GM18498 (cell line): ENCODE results near the gene PDE6A.
"Not testable (repeated sequence)": the region's sequence is repeated elsewhere in the genome, so short reads cannot be mapped to it uniquely, and the experiment has no call there.

Source experiments
- ATAC-seq: cut with Tn5 transposase; IDR thresholded peaks from one replicate; pipeline ENCODE4 v1.9.1; 2021; ENCODE audit warnings: mild to moderate bottlenecking, moderate library complexity; ENCODE audit not compliant: unreplicated experiment

PDE6A gene

DNA sequence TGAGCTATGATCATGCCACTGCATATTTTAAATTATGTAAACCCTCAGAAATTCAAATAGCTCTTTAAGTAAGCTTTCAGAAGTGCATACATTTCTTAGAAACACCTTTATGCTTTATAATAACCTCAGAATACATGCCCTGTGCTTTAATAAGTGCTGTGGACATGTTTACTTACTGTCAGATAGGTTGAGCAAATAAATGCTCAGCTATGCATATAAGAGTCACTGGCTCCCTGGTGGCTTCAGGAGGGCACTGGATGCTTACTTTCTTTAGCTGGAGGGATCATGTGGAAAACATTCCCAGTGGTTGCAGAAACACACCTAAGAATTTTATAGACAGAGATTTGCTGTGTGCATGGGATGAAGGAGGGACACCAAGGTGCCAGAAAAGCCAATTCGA lies 74.4 kb downstream of the PDE6A start:
- ATAC-seq, result no peak

DNA sequence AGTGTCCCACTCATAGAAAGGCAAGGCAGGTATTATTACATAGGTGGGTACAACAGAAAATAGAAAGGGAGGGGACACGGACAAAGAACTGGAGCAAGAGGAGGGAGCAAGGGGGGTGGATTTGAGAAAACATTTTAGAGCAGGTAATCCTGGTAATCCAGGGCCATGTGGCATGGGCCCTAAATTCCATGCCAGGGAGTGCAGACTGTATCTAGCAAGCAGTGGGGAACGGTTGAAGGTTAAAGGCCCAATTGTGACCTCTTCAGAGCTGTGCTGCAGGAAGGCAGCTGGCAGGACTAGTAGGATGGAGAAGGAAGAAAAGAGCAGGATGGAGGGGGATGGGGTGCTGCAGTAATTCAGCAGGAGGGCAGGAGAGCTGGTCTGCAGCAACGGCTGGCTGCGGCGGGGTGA lies 75.2 kb downstream of the PDE6A start:
- no peak for ATAC-seq

DNA sequence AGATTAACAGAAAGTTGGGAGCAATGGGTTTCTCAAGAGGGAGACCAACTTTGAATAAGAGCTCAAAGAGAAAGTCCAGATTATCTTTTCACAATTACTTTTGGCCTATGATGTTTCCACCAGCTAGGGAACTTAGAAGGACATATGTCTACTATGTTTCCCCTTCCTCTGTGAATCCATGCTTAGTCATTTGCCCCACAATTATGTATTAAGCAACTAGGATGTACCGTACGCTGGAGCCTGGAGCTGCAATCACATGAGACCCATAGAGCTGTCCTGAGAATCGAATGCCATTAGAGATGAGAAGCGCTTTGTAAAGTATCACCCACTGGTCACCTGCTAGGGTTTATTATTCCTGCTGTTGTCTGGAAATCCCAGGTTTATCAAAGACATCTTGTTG lies 78.8 kb downstream of the PDE6A start:
- no peak for ATAC-seq

DNA sequence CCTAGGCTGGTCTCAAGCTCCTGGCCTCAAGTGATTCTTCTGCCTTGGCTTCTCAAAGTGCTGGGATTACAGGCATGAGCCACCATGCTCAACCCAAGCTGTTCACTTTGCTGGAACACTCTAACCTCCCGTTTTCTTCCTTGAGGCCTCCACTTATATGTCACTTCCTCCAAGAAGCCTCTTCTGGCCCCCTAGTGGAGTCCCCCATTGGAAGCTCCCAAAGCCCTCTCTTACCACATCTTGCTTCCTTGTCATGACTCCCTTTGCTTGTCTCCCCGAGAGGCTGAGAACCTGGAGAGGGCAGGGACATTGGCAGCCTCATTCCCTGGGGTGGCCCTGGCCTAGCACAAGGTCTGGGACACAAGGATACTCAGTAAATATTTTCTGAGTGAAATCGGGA lies 80.8 kb downstream of the PDE6A start:
- no peak for ATAC-seq

GRCh38 chr5:149863176-149863575 lies 81.4 kb downstream of the PDE6A start:
- no peak for ATAC-seq

DNA sequence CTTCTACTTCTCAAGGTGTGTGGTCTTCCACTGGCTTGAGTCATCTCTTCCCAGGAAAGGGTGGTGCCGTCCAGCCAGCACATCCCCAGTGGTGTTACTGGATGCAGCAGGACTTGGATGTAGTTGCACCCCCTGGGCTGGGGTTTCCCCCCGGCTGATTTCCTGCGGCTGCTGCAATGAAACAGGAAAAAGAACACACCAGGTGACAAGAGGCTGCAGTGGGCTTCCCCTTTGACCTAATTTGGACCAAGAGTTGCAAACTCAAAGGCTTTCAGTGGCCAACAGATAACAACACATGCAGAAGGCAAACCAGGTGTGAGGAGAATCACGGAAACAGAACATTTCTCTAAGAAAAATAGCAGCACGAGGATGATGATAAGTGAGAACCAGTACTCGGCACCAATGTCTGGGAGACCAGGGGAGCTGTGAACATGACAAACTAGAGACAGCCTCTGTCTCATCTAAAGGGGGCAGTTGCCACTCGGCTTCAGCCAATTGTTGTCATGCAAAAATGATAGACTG lies 83.7 kb downstream of the PDE6A start:
- ATAC-seq, result peak; percentile 78

- no peak for ATAC-seq
Measured at GRCh38 chr5:149859746-149860145, 84.8 kb downstream of the PDE6A start.

- not testable (repeated sequence) for ATAC-seq
Measured at GRCh38 chr5:149858481-149858880, 86.1 kb downstream of the PDE6A start.

- no peak for ATAC-seq
Measured at GRCh38 chr5:149857499-149857898, 87.1 kb downstream of the PDE6A start.

GRCh38 chr5:149855366-149855765 lies 89.2 kb downstream of the PDE6A start:
- no peak for ATAC-seq

GRCh38 chr5:149854866-149855265 lies 89.7 kb downstream of the PDE6A start:
- ATAC-seq, result no peak

DNA sequence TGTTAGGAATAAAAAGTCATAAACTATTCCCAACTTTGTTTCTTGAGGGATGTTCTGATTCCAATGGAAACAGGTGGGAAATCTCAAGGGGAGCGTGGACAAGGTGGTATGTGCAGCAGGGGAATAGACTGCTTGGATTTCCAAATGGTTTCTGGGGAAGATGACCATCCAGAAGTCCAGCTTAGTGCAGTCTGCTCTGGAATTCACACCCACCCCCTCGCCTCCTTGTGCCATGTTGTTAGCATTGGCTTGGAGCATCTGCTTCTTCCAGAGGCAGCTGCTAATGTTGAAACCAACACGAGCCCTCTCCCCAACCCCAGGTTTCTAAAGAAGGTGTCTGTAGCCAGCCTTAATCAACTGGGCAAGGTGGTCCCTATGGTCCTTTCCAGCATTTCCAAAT lies 90.9 kb downstream of the PDE6A start:
- ATAC-seq, result no peak

GRCh38 chr5:149853331-149853648 lies 91.3 kb downstream of the PDE6A start:
- ATAC-seq, result no peak

GRCh38 chr5:149852641-149853330 lies 91.8 kb downstream of the PDE6A start:
- no peak for ATAC-seq

DNA sequence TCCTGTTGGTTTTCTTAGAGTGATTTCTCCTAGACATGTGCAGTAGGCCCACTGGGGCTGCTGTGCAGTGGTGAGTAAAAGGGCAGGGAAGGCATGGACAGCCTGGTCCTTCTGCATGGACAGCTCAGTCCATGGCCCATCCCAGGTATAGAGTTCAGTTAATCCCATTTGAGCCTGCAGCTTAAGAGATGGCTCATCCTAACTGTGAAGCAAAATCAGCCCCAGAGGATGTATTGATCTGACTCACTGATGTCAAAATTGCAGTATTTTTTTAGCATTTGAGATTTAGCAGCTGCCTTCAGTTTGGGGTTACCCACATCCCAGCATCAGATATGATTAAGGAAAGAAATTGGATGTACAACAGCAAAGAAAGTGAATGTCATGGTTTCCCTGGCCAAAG lies 93.4 kb downstream of the PDE6A start:
- no peak for ATAC-seq

GRCh38 chr5:149849966-149850910 lies 94.4 kb downstream of the PDE6A start:
- ATAC-seq, result no peak

DNA sequence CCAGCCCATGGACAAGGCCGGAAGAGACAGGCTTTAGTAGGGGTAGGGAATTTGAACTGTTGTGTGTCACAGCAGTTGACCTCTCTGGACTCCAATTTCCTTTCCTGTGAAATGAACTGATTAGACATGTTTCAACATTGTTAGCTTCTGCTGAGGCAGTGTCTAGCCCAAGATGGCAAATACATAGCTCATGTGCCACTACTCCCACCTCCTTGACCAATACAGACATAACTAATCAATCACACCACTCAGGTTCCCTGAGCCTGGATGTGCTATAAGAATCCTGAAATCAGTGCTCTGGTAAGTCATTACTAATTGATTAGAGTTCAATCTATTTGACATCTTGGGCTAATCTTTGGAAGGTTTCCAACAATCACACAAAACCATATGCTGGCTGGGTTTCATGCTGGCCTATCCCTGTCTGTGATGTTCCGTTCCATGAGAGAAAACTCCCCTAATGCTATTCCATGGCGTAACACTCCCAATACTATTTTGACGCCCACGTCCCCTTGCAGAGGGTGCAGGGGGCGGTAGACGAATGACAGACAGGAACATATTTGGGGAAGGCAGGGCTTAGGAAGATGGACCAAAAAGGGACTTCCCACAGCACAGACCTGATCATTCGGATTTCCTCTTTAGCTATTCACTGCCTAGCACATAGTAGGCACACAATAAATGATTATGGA lies 95.2 kb downstream of the PDE6A start:
- ATAC-seq, result no peak

DNA sequence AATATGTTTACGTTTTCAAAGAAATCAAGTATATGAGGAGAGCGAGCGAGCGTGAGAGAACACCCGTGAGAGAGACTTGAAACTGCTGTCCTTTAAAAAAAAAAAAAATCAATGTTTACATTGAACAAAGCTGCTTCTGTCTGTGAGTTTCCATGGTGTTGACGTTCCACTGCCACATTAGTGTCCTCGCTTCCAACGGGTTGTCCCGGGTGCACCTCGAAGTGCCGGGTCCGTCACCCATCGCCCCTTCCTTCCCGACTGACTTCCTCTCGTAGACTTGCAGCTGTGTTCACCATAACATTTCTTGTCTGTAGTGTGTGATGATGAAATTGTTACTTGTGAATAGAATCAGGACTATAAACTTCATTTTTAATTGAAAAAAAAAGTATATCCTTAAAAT lies 97.0 kb downstream of the PDE6A start:
- ATAC-seq, result no peak

DNA sequence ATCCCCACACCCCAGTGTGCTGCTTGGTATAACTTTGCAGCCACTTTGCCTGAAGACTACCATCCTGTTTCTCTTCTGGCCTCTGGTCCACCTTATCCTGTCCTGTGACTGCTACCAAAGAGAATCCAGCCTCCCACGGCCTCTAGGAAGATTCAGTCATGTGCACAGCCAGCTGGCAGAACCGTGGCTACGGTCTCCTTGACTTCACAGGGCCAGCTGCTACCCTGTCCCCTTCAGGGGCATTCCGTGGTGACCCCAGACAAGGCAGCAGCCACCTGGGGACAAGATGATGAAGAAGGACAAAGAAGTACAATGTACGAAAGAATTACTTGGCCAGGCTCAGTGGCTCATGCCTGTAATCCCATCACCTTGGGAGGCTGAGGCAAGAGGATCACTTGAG lies 98.6 kb downstream of the PDE6A start:
- ATAC-seq, result no peak

DNA sequence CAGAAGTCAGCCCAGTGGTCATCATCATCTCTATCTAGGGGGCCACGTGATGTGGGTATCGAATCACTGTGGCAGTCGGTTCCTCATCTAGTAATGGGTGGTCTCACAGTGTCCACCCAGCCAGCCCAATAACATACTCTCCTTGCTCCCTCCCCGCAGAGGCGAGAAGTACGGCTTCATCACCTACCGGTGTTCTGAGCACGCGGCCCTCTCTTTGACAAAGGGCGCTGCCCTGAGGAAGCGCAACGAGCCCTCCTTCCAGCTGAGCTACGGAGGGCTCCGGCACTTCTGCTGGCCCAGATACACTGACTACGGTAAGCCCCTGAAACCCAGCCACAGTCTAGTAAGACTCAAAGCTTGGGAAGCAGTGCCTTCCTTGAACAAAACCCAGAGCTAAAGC lies 99.0 kb downstream of the PDE6A start:
- no peak for ATAC-seq
